ENCODE results near the gene NISCH. TPM values are rescaled to one million over a fixed set of nuclear protein-coding genes. Genes with fewer than 3 reads are reported as not detected.

The NISCH gene
- total RNA-seq, 1 experiment from 2014 or later: 60.4 TPM

DNA sequence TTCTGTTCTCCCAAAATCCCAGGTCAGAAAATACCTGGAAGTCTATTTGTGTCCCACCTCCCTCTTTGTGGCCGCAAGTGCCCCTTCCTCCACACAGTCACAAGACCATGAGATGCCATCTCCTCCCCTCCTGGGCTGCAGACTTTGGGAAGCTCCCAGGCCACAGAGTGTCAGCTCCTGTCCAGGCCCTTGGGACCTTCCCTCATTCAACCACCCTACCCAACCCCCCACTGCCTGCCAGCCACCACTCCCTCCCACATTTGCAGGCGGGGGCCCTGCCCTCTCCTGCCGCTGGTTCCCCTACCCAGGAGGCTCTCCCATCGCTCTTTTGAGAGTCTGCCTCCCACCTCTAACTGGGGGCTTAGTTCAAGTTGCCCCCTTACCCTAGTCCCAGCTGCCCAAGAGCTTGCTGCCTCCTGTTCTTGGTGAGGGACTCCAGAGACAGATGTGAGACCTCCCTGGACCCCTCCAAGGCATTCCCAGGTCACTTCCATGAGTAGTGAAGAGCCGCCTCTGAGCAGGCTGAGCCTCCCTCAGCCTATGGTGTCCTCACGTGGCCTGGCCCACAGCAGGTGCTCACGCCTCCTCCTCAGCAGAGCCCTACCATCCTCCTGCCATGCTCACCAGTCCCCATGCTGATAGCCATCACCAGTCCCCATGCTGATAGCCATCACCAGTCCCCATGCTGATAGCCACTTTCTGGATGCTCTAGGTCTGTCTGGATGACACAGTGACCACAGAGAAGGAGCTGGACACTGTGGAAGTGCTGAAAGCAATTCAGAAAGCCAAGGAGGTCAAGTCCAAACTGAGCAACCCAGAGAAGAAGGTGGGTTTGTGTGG is 23.9 kb downstream of the NISCH start:
- POLR2A ChIA-PET (ENCODE audit: unreplicated experiment): no interaction called here
- H4K20me1 ChIP-seq (ENCODE audit: low read length): no peaks in the 10 kb centered on the region
- no peaks in the 10 kb centered on the region for H3K27me3 ChIP-seq (ENCODE audit: low read length)
- H3K9ac ChIP-seq (ENCODE audit: low read length): no peak overlapping the region
- H2AFZ ChIP-seq (ENCODE audit: low read length): no peak overlapping the region
- no peaks in the 10 kb centered on the region for H3K9me2 ChIP-seq (replicated peaks; ENCODE audit: low read length)
- CTCF ChIA-PET: no interaction called here
- H3K4me2 ChIP-seq (ENCODE audit: low read length): no peak overlapping the region
- H3K4me3 ChIP-seq (ENCODE audit: low read length): no peak overlapping the region
- H3K27ac ChIP-seq (ENCODE audit: low read length): no peak overlapping the region
- H3K9me3 ChIP-seq (ENCODE audit: low read length): no peaks in the 10 kb centered on the region
- no peaks in the 10 kb centered on the region for H3F3A ChIP-seq (ENCODE audit: low read length, unreplicated experiment)
- no peaks in the 10 kb centered on the region for H3K4me1 ChIP-seq (ENCODE audit: insufficient read depth, low read length)
- TF ChIP-seq EZH2phosphoT487 (IDR thresholded peaks at IDR 0.05; ENCODE audit: borderline replicate concordance, low read length) (no peak), EZH2 (IDR thresholded peaks at IDR 0.05; ENCODE audit: low read length, unreplicated experiment) (no peak)
- TF ChIP-seq, protein P1, sequence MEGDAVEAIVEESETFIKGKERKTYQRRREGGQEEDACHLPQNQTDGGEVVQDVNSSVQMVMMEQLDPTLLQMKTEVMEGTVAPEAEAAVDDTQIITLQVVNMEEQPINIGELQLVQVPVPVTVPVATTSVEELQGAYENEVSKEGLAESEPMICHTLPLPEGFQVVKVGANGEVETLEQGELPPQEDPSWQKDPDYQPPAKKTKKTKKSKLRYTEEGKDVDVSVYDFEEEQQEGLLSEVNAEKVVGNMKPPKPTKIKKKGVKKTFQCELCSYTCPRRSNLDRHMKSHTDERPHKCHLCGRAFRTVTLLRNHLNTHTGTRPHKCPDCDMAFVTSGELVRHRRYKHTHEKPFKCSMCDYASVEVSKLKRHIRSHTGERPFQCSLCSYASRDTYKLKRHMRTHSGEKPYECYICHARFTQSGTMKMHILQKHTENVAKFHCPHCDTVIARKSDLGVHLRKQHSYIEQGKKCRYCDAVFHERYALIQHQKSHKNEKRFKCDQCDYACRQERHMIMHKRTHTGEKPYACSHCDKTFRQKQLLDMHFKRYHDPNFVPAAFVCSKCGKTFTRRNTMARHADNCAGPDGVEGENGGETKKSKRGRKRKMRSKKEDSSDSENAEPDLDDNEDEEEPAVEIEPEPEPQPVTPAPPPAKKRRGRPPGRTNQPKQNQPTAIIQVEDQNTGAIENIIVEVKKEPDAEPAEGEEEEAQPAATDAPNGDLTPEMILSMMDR (conservative IDR thresholded peaks at IDR 0.05; ENCODE audit: low read depth, low read length): no peak
- H3K36me3 ChIP-seq (ENCODE audit: low read depth, low read length): peaks cover 70% of the 10 kb centered on the region
- DNase-seq (no peak), ATAC-seq (no peak)
- no TSS peak for BruUV-seq (replicated peaks)
- no peaks in the 10 kb centered on the region for H3K79me2 ChIP-seq (ENCODE audit: low read length)
- intact Hi-C loops (cut with micrococcal nuclease): no loop called here

DNA sequence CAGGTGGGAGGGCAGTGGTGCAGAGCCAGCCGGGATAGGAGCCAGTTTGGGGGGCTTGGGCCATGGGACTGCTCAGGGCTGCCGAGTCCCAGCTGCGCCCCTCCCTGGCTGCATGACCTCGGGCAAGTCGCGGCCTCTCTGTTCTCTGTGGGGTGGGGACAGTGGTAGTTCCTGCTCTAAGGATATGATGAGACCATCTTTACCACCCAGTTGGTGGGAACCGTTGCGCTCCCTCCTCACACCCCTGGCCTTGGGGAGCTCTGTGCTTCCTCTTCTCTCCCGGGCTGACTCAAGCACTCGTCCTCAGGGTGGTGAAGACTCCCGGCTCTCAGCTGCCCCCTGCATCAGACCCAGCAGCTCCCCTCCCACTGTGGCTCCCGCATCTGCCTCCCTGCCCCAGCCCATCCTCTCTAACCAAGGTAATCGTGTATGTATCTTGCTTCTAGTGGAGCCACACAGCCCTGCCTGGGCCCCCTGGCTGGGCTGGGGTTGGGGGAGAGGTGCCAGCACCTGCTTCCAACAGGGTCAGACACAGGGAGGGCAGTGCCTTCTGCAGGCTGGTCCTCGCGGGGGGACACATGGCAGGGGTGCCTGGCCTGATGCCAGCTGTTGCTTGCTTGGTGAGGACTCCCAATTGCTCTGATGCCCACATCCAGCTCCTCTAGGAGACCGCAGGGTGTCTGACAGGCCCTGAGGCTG is 24.6 kb downstream of the NISCH start:
- no peak for ATAC-seq
- POLR2A ChIA-PET (ENCODE audit: unreplicated experiment): no interaction called here
- H3F3A ChIP-seq (ENCODE audit: low read length, unreplicated experiment): no peaks in the 10 kb centered on the region
- intact Hi-C loops (cut with micrococcal nuclease): no loop called here
- BruUV-seq (replicated peaks): no TSS peak
- no peak overlapping the region for H3K4me2 ChIP-seq (ENCODE audit: low read length)
- H3K36me3 ChIP-seq (ENCODE audit: low read depth, low read length): peaks cover 66% of the 10 kb centered on the region
- H3K9ac ChIP-seq (ENCODE audit: low read length): no peak overlapping the region
- no peak for DNase-seq
- H3K79me2 ChIP-seq (ENCODE audit: low read length): no peaks in the 10 kb centered on the region
- no peaks in the 10 kb centered on the region for H3K9me2 ChIP-seq (replicated peaks; ENCODE audit: low read length)
- no peak overlapping the region for H2AFZ ChIP-seq (ENCODE audit: low read length)
- H3K4me3 ChIP-seq (ENCODE audit: low read length): no peak overlapping the region
- H3K27me3 ChIP-seq (ENCODE audit: low read length): no peaks in the 10 kb centered on the region
- H3K4me1 ChIP-seq (ENCODE audit: insufficient read depth, low read length): no peaks in the 10 kb centered on the region
- CTCF ChIA-PET: no interaction called here
- no peaks in the 10 kb centered on the region for H4K20me1 ChIP-seq (ENCODE audit: low read length)
- no peaks in the 10 kb centered on the region for H3K9me3 ChIP-seq (ENCODE audit: low read length)
- no peak overlapping the region for H3K27ac ChIP-seq (ENCODE audit: low read length)
- TF ChIP-seq, protein P1 (conservative IDR thresholded peaks at IDR 0.05; ENCODE audit: low read depth, low read length): no peak
- TF ChIP-seq EZH2phosphoT487 (IDR thresholded peaks at IDR 0.05; ENCODE audit: borderline replicate concordance, low read length) (no peak), EZH2 (IDR thresholded peaks at IDR 0.05; ENCODE audit: low read length, unreplicated experiment) (no peak)

All from PC-3 (cell line).